ENCODE data around the gene PGM2L1. TPM values are rescaled to one million over a fixed set of nuclear protein-coding genes. Genes with fewer than 3 reads are reported as not detected.
"Not testable (repeated sequence)": the region's sequence is repeated elsewhere in the genome, so short reads cannot be mapped to it uniquely, and the experiment has no call there.

Gene PGM2L1
- total RNA-seq, 2 donors from 2014 or later: 0.66 to 5.2 TPM

DNA sequence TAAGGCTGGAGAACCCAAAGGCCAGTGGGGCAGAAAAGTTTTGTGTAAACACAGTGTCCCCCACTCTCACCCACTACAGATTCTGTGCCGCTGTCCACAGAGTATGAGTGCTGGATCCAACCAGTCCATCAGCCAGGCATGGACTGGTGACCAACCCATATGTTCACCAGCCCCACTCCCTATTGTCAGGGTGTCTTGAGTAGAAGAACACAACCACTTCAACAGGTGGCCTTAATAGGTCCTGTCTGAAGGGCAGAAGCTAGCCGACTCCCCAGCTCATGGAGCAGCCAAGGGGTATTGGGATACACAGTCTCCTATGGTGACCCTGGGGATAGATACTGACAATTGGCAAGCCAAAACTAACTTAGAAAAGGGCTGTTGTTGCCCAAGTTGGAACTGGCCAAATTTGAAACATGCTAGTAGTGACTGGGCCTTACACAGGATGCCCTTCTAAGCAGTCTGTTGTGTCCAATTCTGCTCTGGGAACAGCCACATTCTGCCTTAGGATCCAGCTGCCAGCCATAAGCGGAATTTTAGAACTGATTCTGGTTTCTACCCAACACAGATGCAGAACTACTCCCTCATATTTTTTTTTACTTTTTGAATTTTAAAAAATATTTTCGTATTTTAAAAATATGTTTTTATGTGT, 19.8 kb upstream of the PGM2L1 start:
- Histone ChIP-seq H3K36me3 (replicated peaks in 1 of 2; ENCODE audit: insufficient read depth in 1 of 2, low read depth in 2 of 2) (no peaks in the 10 kb centered on the region), H3K27me3 (no peaks in the 10 kb centered on the region), H3K9me3 (no peaks in the 10 kb centered on the region), H3K4me3 (no peak overlapping the region), H3K27ac (peak overlapping the region in 3 of 4 donors; percentile 6 to 34 (median 33)), H3K4me1 (peaks cover 18% of the 10 kb centered on the region)
- no peak for DNase-seq
- TF ChIP-seq POLR2A (IDR thresholded peaks at IDR 0.05) (no peak), CTCF (IDR thresholded peaks at IDR 0.05) (no peak)
- intact Hi-C loops (cut with DNase I): no loop called here
- 86 to 97% methylated on average over 4 of the region's 4 CpGs for WGBS, 2 donors
- no peak for ATAC-seq

DNA sequence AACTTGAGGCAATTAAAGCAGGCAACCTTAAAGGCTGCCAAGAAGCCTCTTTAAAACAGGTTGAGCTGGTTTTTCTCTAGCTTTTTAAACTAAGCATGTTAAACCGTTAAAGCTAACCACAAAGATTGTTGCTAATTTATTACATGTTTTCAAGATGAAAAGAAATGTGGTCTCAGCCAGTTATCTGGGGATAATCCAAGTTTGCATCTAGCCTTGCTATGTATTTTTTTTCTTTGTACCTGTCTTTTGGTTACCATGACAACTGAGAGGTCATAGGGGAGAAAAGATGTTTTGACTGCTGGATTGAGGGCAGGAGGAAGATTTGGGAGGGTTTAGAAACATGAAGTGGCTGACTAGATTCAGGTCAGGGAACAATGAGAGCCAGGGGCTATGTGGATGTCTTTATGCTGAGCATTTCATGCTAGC, 19.2 kb upstream of the PGM2L1 start:
- Histone ChIP-seq H3K4me1 (peaks cover 23% of the 10 kb centered on the region), H3K27me3 (no peaks in the 10 kb centered on the region), H3K4me3 (no peak overlapping the region), H3K27ac (peak overlapping the region in 3 of 4 donors; percentile 6 to 34 (median 33)), H3K36me3 (replicated peaks in 1 of 2; ENCODE audit: insufficient read depth in 1 of 2, low read depth in 2 of 2) (no peaks in the 10 kb centered on the region), H3K9me3 (no peaks in the 10 kb centered on the region)
- WGBS, 2 donors: 0 to 2% methylated on average over 1 of the region's 1 CpG
- DNase-seq: peak in 3 of 4 donors; percentile 11 to 28 (median 20)
- intact Hi-C loops (cut with DNase I): no loop called here
- peak; percentile 54 for ATAC-seq
- TF ChIP-seq CTCF (IDR thresholded peaks at IDR 0.05): no peak

DNA sequence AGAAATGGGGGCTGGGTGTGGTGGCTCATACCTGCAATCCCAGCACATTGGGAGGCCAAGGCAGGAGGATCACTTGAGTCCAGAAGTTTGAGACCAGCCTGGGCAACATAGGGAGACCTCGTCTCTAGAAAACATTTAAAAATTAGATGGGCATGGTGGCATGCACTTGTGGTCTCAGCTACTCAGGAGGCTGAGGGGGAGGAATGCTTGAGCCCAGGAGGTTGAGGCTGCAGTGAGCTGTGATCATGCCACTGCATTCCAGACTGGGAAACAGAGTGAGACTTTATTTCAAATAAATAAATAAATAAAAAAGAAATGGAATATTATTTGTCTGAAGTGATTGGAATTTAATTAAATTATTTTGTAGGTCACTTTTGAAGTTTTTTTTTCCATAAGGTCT, 18.7 kb upstream of the PGM2L1 start:
- DNase-seq; H3K4me3 ChIP-seq; intact Hi-C loops (cut with DNase I); H3K36me3 ChIP-seq (replicated peaks in 1 of 2; ENCODE audit: insufficient read depth in 1 of 2, low read depth in 2 of 2); H3K27me3 ChIP-seq; ATAC-seq; H3K27ac ChIP-seq; H3K9me3 ChIP-seq: not testable (repeated sequence)
- peaks cover 26% of the 10 kb centered on the region for H3K4me1 ChIP-seq
- WGBS, 2 donors: 53 to 54% methylated on average over 1 of the region's 1 CpG

DNA sequence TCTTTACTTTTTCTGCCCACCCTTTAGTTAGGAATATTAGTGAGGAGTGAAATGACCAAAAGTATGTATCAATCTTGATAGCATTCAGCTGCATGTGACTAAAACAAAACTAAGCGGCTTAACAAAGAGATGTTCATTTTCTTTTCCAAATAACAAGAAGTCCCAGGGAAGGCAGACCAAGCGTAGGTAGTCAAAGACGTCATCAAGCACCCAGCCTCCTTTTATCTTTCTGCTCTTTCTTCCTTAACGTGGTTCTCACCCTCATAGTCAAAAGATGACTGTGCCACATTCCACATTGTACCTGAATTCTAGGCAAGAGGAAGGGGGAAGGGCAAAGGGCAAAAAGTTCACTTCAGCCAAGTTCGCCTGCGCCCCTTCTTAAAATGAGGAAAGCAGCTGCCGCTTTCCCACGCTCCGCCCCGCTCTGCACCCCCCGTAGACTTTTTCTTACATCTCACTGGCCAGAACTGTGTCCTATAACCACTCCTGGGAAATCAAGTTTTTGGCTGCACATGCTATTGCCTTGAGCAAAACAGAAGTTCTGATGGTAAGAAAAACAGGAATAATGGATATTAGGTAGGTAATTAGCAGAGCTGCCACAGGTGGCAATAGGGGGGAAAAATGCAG, 14.6 kb upstream of the PGM2L1 start:
- H3K36me3 ChIP-seq (replicated peaks in 1 of 2; ENCODE audit: insufficient read depth in 1 of 2, low read depth in 2 of 2): no peaks in the 10 kb centered on the region
- no peaks in the 10 kb centered on the region for H3K9me3 ChIP-seq
- WGBS, 2 donors: 36 to 38% methylated on average over 11 of the region's 11 CpGs
- ATAC-seq (peak; percentile 75), DNase-seq (peak; percentile 52 to 80 (median 68))
- peak overlapping the region; percentile 20 to 64 (median 48) for H3K27ac ChIP-seq
- peaks cover 20% of the 10 kb centered on the region for H3K4me1 ChIP-seq
- no peaks in the 10 kb centered on the region for H3K27me3 ChIP-seq
- H3K4me3 ChIP-seq: no peak overlapping the region
- intact Hi-C loops (cut with DNase I): no loop called here
- no peak for TF ChIP-seq POLR2A (IDR thresholded peaks at IDR 0.05)
- no peak for TF ChIP-seq CTCF (IDR thresholded peaks at IDR 0.05)

DNA sequence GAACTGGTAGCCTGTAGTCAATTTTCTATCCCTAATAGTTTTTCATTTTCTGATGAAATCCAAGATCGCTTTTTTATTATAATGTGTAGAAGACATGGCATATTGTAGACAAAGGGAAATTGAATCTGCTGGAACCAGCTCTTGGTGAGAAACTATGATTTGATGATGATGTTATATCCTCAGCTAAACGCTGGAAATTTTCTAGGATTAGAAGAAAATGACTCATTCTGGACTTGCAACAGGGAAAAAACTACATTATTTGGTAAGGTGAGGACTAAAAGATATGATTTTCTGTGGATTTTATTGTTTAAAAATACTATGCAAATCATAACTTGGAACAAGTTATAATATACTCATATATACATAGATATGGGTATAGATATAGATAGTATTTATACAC, 14.1 kb upstream of the PGM2L1 start:
- no peaks in the 10 kb centered on the region for H3K36me3 ChIP-seq (replicated peaks in 1 of 2; ENCODE audit: insufficient read depth in 1 of 2, low read depth in 2 of 2)
- H3K4me1 ChIP-seq: peaks cover 15% of the 10 kb centered on the region
- H3K27me3 ChIP-seq: no peaks in the 10 kb centered on the region
- H3K4me3 ChIP-seq: no peak overlapping the region
- no peaks in the 10 kb centered on the region for H3K9me3 ChIP-seq
- intact Hi-C loops (cut with DNase I): no loop called here
- peak overlapping the region in 2 of 4 donors; percentile 40 to 57 for H3K27ac ChIP-seq
- TF ChIP-seq POLR2A (IDR thresholded peaks at IDR 0.05) (no peak), CTCF (IDR thresholded peaks at IDR 0.05) (no peak)
- no peak for DNase-seq
- no peak for ATAC-seq
- WGBS, 2 donors: 77 to 82% methylated on average over 2 of the region's 2 CpGs
